ENCODE data around the gene CLPX.

Gene CLPX

GRCh38 chr15:65223996-65224395, 38.9 kb upstream of the CLPX start:
- DNase-seq, result no peak
- Histone ChIP-seq H3K36me3 (replicated peaks) (no peaks in the 10 kb centered on the region), H3K4me3 (ENCODE audit: low read depth, low read length) (no peak overlapping the region), H3K27ac (no peak overlapping the region), H3K27me3 (replicated peaks) (no peaks in the 10 kb centered on the region)
- in situ Hi-C loops (cut with HindIII; ENCODE audit: low pct_ligation_motif_present, low sequenced_read_pairs), result no loop called here
- TF ChIP-seq, protein P1, sequence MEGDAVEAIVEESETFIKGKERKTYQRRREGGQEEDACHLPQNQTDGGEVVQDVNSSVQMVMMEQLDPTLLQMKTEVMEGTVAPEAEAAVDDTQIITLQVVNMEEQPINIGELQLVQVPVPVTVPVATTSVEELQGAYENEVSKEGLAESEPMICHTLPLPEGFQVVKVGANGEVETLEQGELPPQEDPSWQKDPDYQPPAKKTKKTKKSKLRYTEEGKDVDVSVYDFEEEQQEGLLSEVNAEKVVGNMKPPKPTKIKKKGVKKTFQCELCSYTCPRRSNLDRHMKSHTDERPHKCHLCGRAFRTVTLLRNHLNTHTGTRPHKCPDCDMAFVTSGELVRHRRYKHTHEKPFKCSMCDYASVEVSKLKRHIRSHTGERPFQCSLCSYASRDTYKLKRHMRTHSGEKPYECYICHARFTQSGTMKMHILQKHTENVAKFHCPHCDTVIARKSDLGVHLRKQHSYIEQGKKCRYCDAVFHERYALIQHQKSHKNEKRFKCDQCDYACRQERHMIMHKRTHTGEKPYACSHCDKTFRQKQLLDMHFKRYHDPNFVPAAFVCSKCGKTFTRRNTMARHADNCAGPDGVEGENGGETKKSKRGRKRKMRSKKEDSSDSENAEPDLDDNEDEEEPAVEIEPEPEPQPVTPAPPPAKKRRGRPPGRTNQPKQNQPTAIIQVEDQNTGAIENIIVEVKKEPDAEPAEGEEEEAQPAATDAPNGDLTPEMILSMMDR (IDR thresholded peaks at IDR 0.05; ENCODE audit: low read depth, low read length, missing control alignments), result no peak

DNA sequence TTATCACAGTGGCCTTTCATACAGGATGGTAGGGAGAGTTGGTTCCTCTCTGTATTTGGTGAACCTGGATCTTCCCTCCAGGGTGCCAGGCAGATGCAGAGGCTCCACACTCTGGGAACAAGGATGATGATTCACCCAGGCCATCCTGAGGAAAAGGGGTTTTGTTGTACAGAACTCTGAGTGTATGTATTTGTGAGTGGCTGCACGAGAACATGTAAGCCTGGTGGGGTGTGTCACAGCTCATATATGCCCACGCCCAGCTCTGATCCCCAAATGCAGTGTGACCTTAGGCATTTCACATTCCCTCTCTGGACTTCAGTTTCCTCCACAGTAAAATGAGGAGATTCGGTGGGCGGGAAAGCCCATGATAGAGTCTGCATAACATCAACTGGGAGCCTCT, 37.7 kb upstream of the CLPX start:
- no peak overlapping the region for H3K27ac ChIP-seq
- no peaks in the 10 kb centered on the region for H3K27me3 ChIP-seq (replicated peaks)
- H3K4me3 ChIP-seq (ENCODE audit: low read depth, low read length), result no peak overlapping the region
- TF ChIP-seq, protein P1 (IDR thresholded peaks at IDR 0.05; ENCODE audit: low read depth, low read length, missing control alignments), result no peak
- H3K36me3 ChIP-seq (replicated peaks), result no peaks in the 10 kb centered on the region
- no peak for DNase-seq
- in situ Hi-C loops (cut with HindIII; ENCODE audit: low pct_ligation_motif_present, low sequenced_read_pairs), result no loop called here

DNA sequence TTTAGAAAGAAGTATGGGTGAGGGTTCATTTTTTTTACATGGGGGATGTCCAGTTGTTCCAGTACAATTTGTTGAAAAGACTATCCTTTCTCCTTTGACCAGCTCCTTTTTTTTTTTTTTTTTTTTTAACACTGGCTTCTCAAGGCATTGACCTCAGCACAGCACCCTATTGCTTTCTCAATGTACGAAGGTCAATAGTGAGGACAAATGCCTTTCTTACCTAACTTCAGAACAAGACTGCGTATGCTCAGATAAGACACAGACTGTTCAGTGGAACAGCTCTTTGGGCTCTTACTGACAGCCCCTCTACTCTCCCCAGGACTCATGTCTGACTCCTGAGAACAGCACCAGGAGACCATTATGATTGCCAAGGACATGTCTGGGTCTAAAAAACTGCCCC, 36.6 kb upstream of the CLPX start:
- TF ChIP-seq, protein P1 (IDR thresholded peaks at IDR 0.05; ENCODE audit: low read depth, low read length, missing control alignments), result no peak
- H3K27ac ChIP-seq, result no peak overlapping the region
- H3K36me3 ChIP-seq (replicated peaks), result no peaks in the 10 kb centered on the region
- H3K27me3 ChIP-seq (replicated peaks), result no peaks in the 10 kb centered on the region
- in situ Hi-C loops (cut with HindIII; ENCODE audit: low pct_ligation_motif_present, low sequenced_read_pairs), result no loop called here
- DNase-seq, result no peak
- no peak overlapping the region for H3K4me3 ChIP-seq (ENCODE audit: low read depth, low read length)

DNA sequence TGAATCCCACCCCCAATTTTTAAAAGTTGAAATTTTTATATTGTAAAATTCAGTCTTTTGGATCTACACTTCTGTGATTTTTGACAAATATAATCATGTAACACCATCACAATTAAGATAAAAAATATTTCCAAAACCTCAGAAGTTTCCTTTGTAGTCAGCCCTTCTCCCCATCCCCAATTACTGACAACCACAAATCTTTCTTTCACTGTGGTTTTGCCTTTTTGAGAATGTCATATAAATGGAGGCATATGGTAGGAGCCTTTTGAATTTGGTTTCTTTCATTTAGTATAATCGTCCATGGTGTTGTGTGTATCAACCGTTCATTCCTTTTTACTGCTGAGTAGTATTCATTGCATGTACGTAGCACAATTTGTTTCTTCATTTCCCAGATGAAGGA, 34.0 kb upstream of the CLPX start:
- Histone ChIP-seq H3K36me3 (replicated peaks) (no peaks in the 10 kb centered on the region), H3K27ac (no peak overlapping the region), H3K27me3 (replicated peaks) (no peaks in the 10 kb centered on the region), H3K4me3 (ENCODE audit: low read depth, low read length) (no peak overlapping the region)
- TF ChIP-seq, protein P1 (IDR thresholded peaks at IDR 0.05; ENCODE audit: low read depth, low read length, missing control alignments), result no peak
- in situ Hi-C loops (cut with HindIII; ENCODE audit: low pct_ligation_motif_present, low sequenced_read_pairs), result no loop called here
- DNase-seq, result no peak

DNA sequence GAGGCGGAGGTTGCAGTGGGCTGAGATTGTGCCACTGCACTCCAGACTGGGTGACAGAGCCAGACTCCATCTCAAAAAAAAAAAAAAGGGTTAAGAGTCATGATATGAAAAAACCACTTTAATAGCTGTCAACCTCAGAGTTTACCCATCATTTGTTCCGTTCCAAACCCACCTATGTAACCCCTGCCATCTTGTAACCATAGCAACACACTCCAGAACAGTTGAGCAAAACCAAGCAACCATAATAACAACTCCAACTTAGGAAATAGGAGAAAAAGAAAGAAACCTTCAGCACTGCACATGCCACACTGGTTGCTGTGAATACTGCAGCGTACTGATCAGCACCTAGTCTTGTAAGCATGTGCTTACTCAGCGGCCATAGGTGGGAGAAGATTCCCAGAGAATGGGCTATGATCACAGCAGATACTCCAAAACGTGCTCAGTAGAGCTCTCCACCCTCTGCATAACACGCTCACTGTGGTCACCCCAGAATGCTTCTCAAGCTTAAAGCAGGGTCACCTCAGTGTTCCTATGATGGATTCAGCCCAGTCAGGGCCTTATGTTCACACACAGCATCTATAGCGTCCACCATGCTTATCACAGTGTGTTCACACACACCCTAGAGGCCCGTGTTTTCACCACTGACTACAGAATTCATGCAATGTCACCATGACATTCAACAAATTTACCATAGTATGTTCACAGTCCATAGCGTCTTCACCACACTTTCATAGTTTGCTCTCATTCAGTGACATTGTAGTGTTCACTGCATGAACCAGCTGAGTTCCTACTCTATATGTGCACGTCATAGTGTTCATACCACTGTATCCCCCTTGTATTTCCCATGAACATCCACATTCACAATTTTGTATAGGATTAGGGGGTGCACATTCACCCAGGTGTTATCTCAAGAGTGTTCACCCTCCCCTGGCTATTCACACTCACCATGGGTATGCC, 32.7 kb upstream of the CLPX start:
- Histone ChIP-seq H3K27ac (no peak overlapping the region), H3K4me3 (ENCODE audit: low read depth, low read length) (no peak overlapping the region), H3K27me3 (replicated peaks) (no peaks in the 10 kb centered on the region), H3K36me3 (replicated peaks) (no peaks in the 10 kb centered on the region)
- in situ Hi-C loops (cut with HindIII; ENCODE audit: low pct_ligation_motif_present, low sequenced_read_pairs), result no loop called here
- no peak for DNase-seq
- TF ChIP-seq, protein P1 (IDR thresholded peaks at IDR 0.05; ENCODE audit: low read depth, low read length, missing control alignments), result no peak
